MM.1S (cell line): ENCODE results near the gene RNF220.

Experiments
- DNase-seq: peaks from one replicate; pipeline ENCODE4 v3.0.0-alpha.2; 2015
- H2AFZ ChIP-seq: fragments of 300-600 bp; sonication (generic); 2 replicates; pipeline ENCODE4 v1.6.0; 2016; ENCODE audit warnings: antibody characterized with exemption, low read length
- H3F3A ChIP-seq: fragments of 300-600 bp; sonication (generic); 2 replicates; pipeline ENCODE4 v1.6.1; 2016; ENCODE audit warnings: mild to moderate bottlenecking, antibody characterized with exemption, low read length, moderate library complexity, mixed read lengths; ENCODE audit not compliant: insufficient read depth
- H3K27ac ChIP-seq: fragments of 300-600 bp; sonication (generic); 2 replicates; pipeline ENCODE4 v1.5.1; 2016; ENCODE audit warnings: mild to moderate bottlenecking, low read length
- H3K27me3 ChIP-seq: fragments of 300-600 bp; sonication (generic); replicated peaks from 2 replicates; pipeline ENCODE4 v1.6.0; 2016; ENCODE audit warnings: low read length; ENCODE audit not compliant: insufficient read depth
- H3K36me3 ChIP-seq: fragments of 300-600 bp; sonication (generic); replicated peaks from 2 replicates; pipeline ENCODE4 v1.6.1; 2016; ENCODE audit warnings: mild to moderate bottlenecking, low read length, mixed read lengths; ENCODE audit not compliant: insufficient read depth
- H3K4me1 ChIP-seq: fragments of 300-600 bp; sonication (generic); 2 replicates; pipeline ENCODE4 v1.6.1; 2016; ENCODE audit warnings: low read length, mixed read lengths
- H3K4me2 ChIP-seq: fragments of 300-600 bp; sonication (generic); 2 replicates; pipeline ENCODE4 v1.6.0; 2016; ENCODE audit warnings: low read depth, low read length
- H3K4me3 ChIP-seq: fragments of 300-600 bp; sonication (generic); 2 replicates; pipeline ENCODE4 v1.5.1; 2016; ENCODE audit warnings: low read length, mixed read lengths
- H3K79me2 ChIP-seq: fragments of 300-600 bp; sonication (generic); 2 replicates; pipeline ENCODE4 v1.6.1; 2016; ENCODE audit warnings: mixed run types, low read length, mixed read lengths
- H3K9ac ChIP-seq: fragments of 300-600 bp; sonication (generic); 2 replicates; pipeline ENCODE4 v1.6.1; 2016; ENCODE audit warnings: low read length, mixed read lengths
- H3K9me2 ChIP-seq: fragments of 300-600 bp; sonication (generic); replicated peaks from 2 replicates; pipeline ENCODE4 v1.6.1; 2016; ENCODE audit warnings: mild to moderate bottlenecking, low read length, mixed read lengths; ENCODE audit not compliant: insufficient read depth
- H3K9me3 ChIP-seq: fragments of 300-600 bp; sonication (generic); replicated peaks from 2 replicates; pipeline ENCODE4 v1.6.1; 2016; ENCODE audit warnings: mild to moderate bottlenecking, low read length, mixed read lengths; ENCODE audit not compliant: insufficient read depth
- H4K20me1 ChIP-seq: fragments of 300-600 bp; sonication (generic); 2 replicates; pipeline ENCODE4 v1.6.1; 2016; ENCODE audit warnings: mild to moderate bottlenecking, low read length, moderate library complexity, mixed read lengths; ENCODE audit not compliant: insufficient read depth
- CTCF ChIP-seq: fragments of 300-600 bp; sonication (generic); IDR thresholded peaks from 2 replicates; pipeline ENCODE4 v1.5.1; 2016; ENCODE audit warnings: antibody characterized with exemption, low read length, mixed read lengths
- EZH2 ChIP-seq: fragments of 300-600 bp; sonication (generic); optimal IDR thresholded peaks from 2 replicates; pipeline ENCODE3; 2017; ENCODE audit warnings: low read depth, mild to moderate bottlenecking, antibody characterized with exemption, low read length, mixed read lengths
- EZH2phosphoT487 ChIP-seq: fragments of 300-600 bp; sonication (generic); IDR thresholded peaks from 2 replicates; pipeline ENCODE4 v1.6.1; 2018; ENCODE audit warnings: antibody characterized with exemption, low read length

RNF220 gene

GRCh38 chr1:44611866-44612265, 206.8 kb downstream of the RNF220 start:
- Histone ChIP-seq H3K27me3 (peaks cover 4% of the 10 kb centered on the region; the same call in 1 of the 2 replicates), H3K27ac (no peak overlapping the region), H3K4me3 (no peak overlapping the region), H3F3A (no peaks in the 10 kb centered on the region), H2AFZ (no peak overlapping the region), H3K36me3 (no peaks in the 10 kb centered on the region), H3K79me2 (no peaks in the 10 kb centered on the region), H4K20me1 (no peaks in the 10 kb centered on the region), H3K9me2 (no peaks in the 10 kb centered on the region), H3K9me3 (no peaks in the 10 kb centered on the region), H3K4me1 (no peaks in the 10 kb centered on the region), H3K9ac (no peak overlapping the region), H3K4me2 (no peak overlapping the region)
- no peak for DNase-seq
- no peak for TF ChIP-seq EZH2phosphoT487
- TF ChIP-seq EZH2, result no peak
- TF ChIP-seq CTCF, result no peak

- Histone ChIP-seq H3K9ac (no peak overlapping the region), H3K9me3 (no peaks in the 10 kb centered on the region), H3K4me1 (no peaks in the 10 kb centered on the region), H3F3A (no peaks in the 10 kb centered on the region), H4K20me1 (no peaks in the 10 kb centered on the region), H2AFZ (no peak overlapping the region), H3K27ac (no peak overlapping the region), H3K4me2 (no peak overlapping the region), H3K27me3 (no peaks in the 10 kb centered on the region), H3K4me3 (no peak overlapping the region), H3K79me2 (no peaks in the 10 kb centered on the region), H3K9me2 (no peaks in the 10 kb centered on the region), H3K36me3 (no peaks in the 10 kb centered on the region)
- no peak for DNase-seq
- TF ChIP-seq EZH2, result no peak
- no peak for TF ChIP-seq EZH2phosphoT487
- no peak for TF ChIP-seq CTCF
These were observed 208.9 kb downstream of the RNF220 start for GRCh38 chr1:44613941-44614340.

GRCh38 chr1:44616284-44616990, 211.4 kb downstream of the RNF220 start:
- DNase-seq, result no peak
- H3K4me3 ChIP-seq, result no peak overlapping the region
- no peak overlapping the region for H3K27ac ChIP-seq
- H3K9ac ChIP-seq, result no peak overlapping the region
- no peak overlapping the region for H2AFZ ChIP-seq
- H4K20me1 ChIP-seq, result no peaks in the 10 kb centered on the region
- no peaks in the 10 kb centered on the region for H3K27me3 ChIP-seq
- no peaks in the 10 kb centered on the region for H3K9me2 ChIP-seq
- H3K36me3 ChIP-seq, result no peaks in the 10 kb centered on the region
- H3K4me2 ChIP-seq, result no peak overlapping the region
- H3F3A ChIP-seq, result no peaks in the 10 kb centered on the region
- H3K79me2 ChIP-seq, result no peaks in the 10 kb centered on the region
- H3K9me3 ChIP-seq, result no peaks in the 10 kb centered on the region
- no peaks in the 10 kb centered on the region for H3K4me1 ChIP-seq
- TF ChIP-seq EZH2 (no peak), CTCF (no peak), EZH2phosphoT487 (no peak)
